K562 (cell line): ENCODE data around the gene CGN. TPM values are rescaled to one million over a fixed set of nuclear protein-coding genes. Genes with fewer than 3 reads are reported as not detected.

ENCODE experiments used
- EGR1 ChIP-seq: fragments of 450-650 bp; conservative IDR thresholded peaks from 2 replicates; pipeline ENCODE4 v1.6.1; 2017; ENCODE audit warnings: mild to moderate bottlenecking
- GATAD2A ChIP-seq: fragments of 450-650 bp; IDR thresholded peaks from 2 replicates; pipeline ENCODE4 v1.6.1; 2017
- HDAC1 ChIP-seq, 2 experiments: fragments of 450-650 bp; IDR thresholded peaks; 2 replicates each; pipeline ENCODE4 v1.6.1; 2016 to 2017; ENCODE audit warnings: inconsistent platforms in 1 of 2, mild to moderate bottlenecking in 1 of 2, moderate library complexity in 1 of 2
- HOMEZ ChIP-seq: fragments of 250-450 bp; sonication (Bioruptor Pico); IDR thresholded peaks from 2 replicates; pipeline ENCODE4 v1.4.0; 2020; ENCODE audit warnings: mild to moderate bottlenecking, moderate library complexity
- KDM2B ChIP-seq: fragments of 250-450 bp; sonication (Bioruptor Pico); IDR thresholded peaks from 2 replicates; pipeline ENCODE4 v1.8.0; 2021; ENCODE audit warnings: mild to moderate bottlenecking, moderate library complexity
- MAZ ChIP-seq, 2 experiments: fragments of 450-650 bp in 1 of 2; sonication (generic) in 1 of 2; formaldehyde crosslinking; IDR thresholded peaks in 1 of 2; conservative IDR thresholded peaks in 1 of 2; 2 replicates each; pipeline versions ENCODE4 v1.4.0 to v1.5.0; 2020; ENCODE audit warnings: mild to moderate bottlenecking in 1 of 2, missing genetic modification reagents in 1 of 2
- MTA3 ChIP-seq: fragments of 450-650 bp; formaldehyde crosslinking; IDR thresholded peaks from 2 replicates; pipeline ENCODE4 v1.6.1; 2017; ENCODE audit warnings: mild to moderate bottlenecking, borderline replicate concordance
- NFIX ChIP-seq: fragments of 250-450 bp; sonication (Bioruptor Pico); IDR thresholded peaks from 2 replicates; pipeline ENCODE4 v1.4.0; 2020; ENCODE audit warnings: low read depth, mild to moderate bottlenecking, moderate library complexity
- NR2C1 ChIP-seq, 2 experiments: fragments of 450-650 bp; IDR thresholded peaks; 2 replicates each; pipeline ENCODE4 v1.6.1; 2017; ENCODE audit warnings: mild to moderate bottlenecking in 2 of 2, antibody characterized with exemption in 1 of 2, inconsistent platforms in 1 of 2, missing compliant biosample characterization in 1 of 2, missing genetic modification characterization in 1 of 2
- PRPF4 ChIP-seq: fragments of 200-400 bp; formaldehyde crosslinking; IDR thresholded peaks from one replicate; pipeline ENCODE4 v1.6.1; 2017; ENCODE audit warnings: low read length, low read depth, mild to moderate bottlenecking; ENCODE audit not compliant: insufficient read depth, poor library complexity, severe bottlenecking
- RBM25 ChIP-seq: fragments of 200-400 bp; formaldehyde crosslinking; IDR thresholded peaks from 2 replicates; pipeline ENCODE4 v1.6.1; 2018; ENCODE audit warnings: low read length, low read depth, moderate library complexity; ENCODE audit not compliant: severe bottlenecking
- TEAD1 ChIP-seq, 2 experiments: fragments of 450-650 bp in 1 of 2; sonication (generic) in 1 of 2; formaldehyde crosslinking; IDR thresholded peaks; 2 replicates each; pipeline versions ENCODE4 v1.4.0 to v1.8.0; 2020 to 2022; ENCODE audit warnings: mild to moderate bottlenecking in 2 of 2, missing genetic modification reagents in 1 of 2
- XRCC3 ChIP-seq: fragments of 450-650 bp; IDR thresholded peaks from 2 replicates; pipeline ENCODE4 v1.6.1; 2017; ENCODE audit warnings: mild to moderate bottlenecking, moderate library complexity
- ZBTB7A ChIP-seq: IDR thresholded peaks from 2 replicates; pipeline ENCODE4 v1.6.1; 2011; ENCODE audit warnings: low read depth, mild to moderate bottlenecking, low read length, moderate library complexity, borderline replicate concordance; ENCODE audit not compliant: control insufficient read depth
- ZC3H11A ChIP-seq: IDR thresholded peaks from 2 replicates; pipeline ENCODE4 v1.6.1; 2012; ENCODE audit warnings: low read depth, low read length, improper control_type of control experiment
- ZFP30 ChIP-seq: fragments of 250-450 bp; sonication (Bioruptor Pico); IDR thresholded peaks from 2 replicates; pipeline ENCODE4 v1.8.0; 2022; ENCODE audit warnings: moderate library complexity, mild to moderate bottlenecking, inconsistent platforms, borderline replicate concordance
- ZKSCAN3 ChIP-seq: fragments of 250-450 bp; sonication (Bioruptor Pico); IDR thresholded peaks from 2 replicates; pipeline ENCODE4 v1.4.0; 2020
- ZNF134 ChIP-seq: fragments of 250-450 bp; sonication (Bioruptor Pico); conservative IDR thresholded peaks from 2 replicates; pipeline ENCODE4 v1.4.0; 2020
- polyA plus RNA-seq, 8 experiments: library from polyadenylated mRNA; depleted of rRNA in 4 of 8; stranded (reverse) in 5 of 8; unstranded in 3 of 8; fragments of >200 nt; fragmentation: Nextera tagmentation in 2 of 8; fragmentation: Illumina TruSeq in 1 of 8; extraction: Ambion mirVana in 2 of 8; extraction: Trizol in 1 of 8; gene quantifications; 2 replicates each; pipeline versions ENCODE4 v1.2.1 to v1.2.3, GENCODE V29; 2011 to 2014; ENCODE audit warnings: inconsistent platforms in 1 of 8, missing spikeins in 1 of 8
- total RNA-seq, 7 experiments: library from RNA; depleted of rRNA in 6 of 7; stranded (reverse); fragments of >200 nt in 6 of 7; fragmentation: Illumina TruSeq in 2 of 7; extraction: Trizol in 2 of 7; gene quantifications; 2 replicates each; pipeline versions ENCODE4 v1.2.1 to v1.2.3, GENCODE V29; 2011 to 2021; ENCODE audit warnings: low replicate concordance in 1 of 7
- TF ChIP-seq, protein P1 (sequence below), 2 experiments: fragments of 450-650 bp; formaldehyde crosslinking in 1 of 2; IDR thresholded peaks; 2 replicates each; pipeline versions ENCODE4 v1.4.0 to v1.6.1; 2014 to 2020; ENCODE audit warnings: mild to moderate bottlenecking in 2 of 2, borderline replicate concordance in 1 of 2, low read depth in 1 of 2

The CGN gene
- total and polyA plus RNA-seq, 9 of the 15 experiments (the other 6 are each of a cell fraction or from before 2014, with no cell fraction given), result 0.03 to 1.4 (median 0.14) TPM; not detected in 2

- TF ChIP-seq, protein P1, sequence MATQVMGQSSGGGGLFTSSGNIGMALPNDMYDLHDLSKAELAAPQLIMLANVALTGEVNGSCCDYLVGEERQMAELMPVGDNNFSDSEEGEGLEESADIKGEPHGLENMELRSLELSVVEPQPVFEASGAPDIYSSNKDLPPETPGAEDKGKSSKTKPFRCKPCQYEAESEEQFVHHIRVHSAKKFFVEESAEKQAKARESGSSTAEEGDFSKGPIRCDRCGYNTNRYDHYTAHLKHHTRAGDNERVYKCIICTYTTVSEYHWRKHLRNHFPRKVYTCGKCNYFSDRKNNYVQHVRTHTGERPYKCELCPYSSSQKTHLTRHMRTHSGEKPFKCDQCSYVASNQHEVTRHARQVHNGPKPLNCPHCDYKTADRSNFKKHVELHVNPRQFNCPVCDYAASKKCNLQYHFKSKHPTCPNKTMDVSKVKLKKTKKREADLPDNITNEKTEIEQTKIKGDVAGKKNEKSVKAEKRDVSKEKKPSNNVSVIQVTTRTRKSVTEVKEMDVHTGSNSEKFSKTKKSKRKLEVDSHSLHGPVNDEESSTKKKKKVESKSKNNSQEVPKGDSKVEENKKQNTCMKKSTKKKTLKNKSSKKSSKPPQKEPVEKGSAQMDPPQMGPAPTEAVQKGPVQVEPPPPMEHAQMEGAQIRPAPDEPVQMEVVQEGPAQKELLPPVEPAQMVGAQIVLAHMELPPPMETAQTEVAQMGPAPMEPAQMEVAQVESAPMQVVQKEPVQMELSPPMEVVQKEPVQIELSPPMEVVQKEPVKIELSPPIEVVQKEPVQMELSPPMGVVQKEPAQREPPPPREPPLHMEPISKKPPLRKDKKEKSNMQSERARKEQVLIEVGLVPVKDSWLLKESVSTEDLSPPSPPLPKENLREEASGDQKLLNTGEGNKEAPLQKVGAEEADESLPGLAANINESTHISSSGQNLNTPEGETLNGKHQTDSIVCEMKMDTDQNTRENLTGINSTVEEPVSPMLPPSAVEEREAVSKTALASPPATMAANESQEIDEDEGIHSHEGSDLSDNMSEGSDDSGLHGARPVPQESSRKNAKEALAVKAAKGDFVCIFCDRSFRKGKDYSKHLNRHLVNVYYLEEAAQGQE (IDR thresholded peaks at IDR 0.05; ENCODE audit: borderline replicate concordance), result no peak
- TF ChIP-seq, protein P1 (CRISPR knock-in tag; IDR thresholded peaks at IDR 0.05; ENCODE audit: low read depth), result no peak
- TF ChIP-seq PRPF4 (no peak), NFIX (CRISPR knock-in tag) (no peak), GATAD2A (no peak), MTA3 (no peak), XRCC3 (no peak), ZKSCAN3 (no peak), ZBTB7A (peak; percentile 53; the same call in 1 of the 2 replicates), ZC3H11A (no peak), NR2C1 (IDR thresholded peaks at IDR 0.05) (no peak), NR2C1 (tag; IDR thresholded peaks at IDR 0.05) (no peak), KDM2B (CRISPR knock-in tag) (peak; percentile 95), HOMEZ (CRISPR knock-in tag) (no peak), MAZ (CRISPR knock-in tag; conservative IDR thresholded peaks at IDR 0.05 in 1 of 2, IDR thresholded peaks at IDR 0.05 in 1 of 2) (peak in 1 of 2 experiments; percentile 58), ZNF134 (no peak), ZFP30 (CRISPR knock-in tag) (no peak), EGR1 (peak; percentile 41; the same call in 1 of the 2 replicates), RBM25 (no peak), HDAC1 (IDR thresholded peaks at IDR 0.05) (no peak), TEAD1 (CRISPR knock-in tag; IDR thresholded peaks at IDR 0.05) (0 out of 4 replicates have a peak, but pooled peaks of 1 of the 2 experiments have one; percentile 22)
These were observed at the start of gene CGN (continued) for GRCh38 chr1:151510957-151511635.
